ENCODE results near the gene DISC1.

DNA sequence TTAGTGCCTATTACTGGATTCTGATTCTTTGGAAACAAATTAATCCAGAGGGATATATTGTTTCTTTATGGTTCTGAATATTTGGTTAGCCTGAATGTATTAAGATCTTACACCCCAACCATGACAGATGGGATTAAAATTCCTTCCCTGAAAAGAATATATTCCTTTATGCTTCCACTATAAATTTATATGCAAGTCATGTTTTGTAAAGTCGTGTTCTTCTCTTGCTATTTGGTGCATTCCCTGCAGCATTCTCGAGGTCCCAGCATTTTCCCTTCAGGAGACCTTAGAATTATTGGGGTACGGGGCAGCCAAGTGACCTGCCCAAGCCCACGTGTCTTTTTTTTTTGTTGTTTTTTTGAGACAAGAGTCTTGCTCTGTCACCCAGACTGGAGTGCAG is 62.4 kb downstream of the DISC1 start:
- TF ChIP-seq, protein P1, sequence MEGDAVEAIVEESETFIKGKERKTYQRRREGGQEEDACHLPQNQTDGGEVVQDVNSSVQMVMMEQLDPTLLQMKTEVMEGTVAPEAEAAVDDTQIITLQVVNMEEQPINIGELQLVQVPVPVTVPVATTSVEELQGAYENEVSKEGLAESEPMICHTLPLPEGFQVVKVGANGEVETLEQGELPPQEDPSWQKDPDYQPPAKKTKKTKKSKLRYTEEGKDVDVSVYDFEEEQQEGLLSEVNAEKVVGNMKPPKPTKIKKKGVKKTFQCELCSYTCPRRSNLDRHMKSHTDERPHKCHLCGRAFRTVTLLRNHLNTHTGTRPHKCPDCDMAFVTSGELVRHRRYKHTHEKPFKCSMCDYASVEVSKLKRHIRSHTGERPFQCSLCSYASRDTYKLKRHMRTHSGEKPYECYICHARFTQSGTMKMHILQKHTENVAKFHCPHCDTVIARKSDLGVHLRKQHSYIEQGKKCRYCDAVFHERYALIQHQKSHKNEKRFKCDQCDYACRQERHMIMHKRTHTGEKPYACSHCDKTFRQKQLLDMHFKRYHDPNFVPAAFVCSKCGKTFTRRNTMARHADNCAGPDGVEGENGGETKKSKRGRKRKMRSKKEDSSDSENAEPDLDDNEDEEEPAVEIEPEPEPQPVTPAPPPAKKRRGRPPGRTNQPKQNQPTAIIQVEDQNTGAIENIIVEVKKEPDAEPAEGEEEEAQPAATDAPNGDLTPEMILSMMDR (IDR thresholded peaks at IDR 0.05; ENCODE audit: insufficient read depth, low read length, poor library complexity, severe bottlenecking), result no peak
- no peak for TF ChIP-seq EZH2phosphoT487 (conservative IDR thresholded peaks at IDR 0.05; ENCODE audit: low read length)
